HG02870 (cell line): ENCODE measurements around the gene KCTD17.

Experiments used
- ATAC-seq: cut with Tn5 transposase; IDR thresholded peaks from one replicate; pipeline ENCODE4 v1.9.1; 2021; ENCODE audit warnings: mild to moderate bottlenecking, moderate library complexity; ENCODE audit not compliant: unreplicated experiment

KCTD17 gene

GRCh38 chr22:37075822-37076433 is 24.4 kb downstream of the KCTD17 start:
- no peak for ATAC-seq

GRCh38 chr22:37077802-37078448 is 26.4 kb downstream of the KCTD17 start:
- no peak for ATAC-seq

- ATAC-seq: no peak
Measured at GRCh38 chr22:37079158-37079557, 27.6 kb downstream of the KCTD17 start.

DNA sequence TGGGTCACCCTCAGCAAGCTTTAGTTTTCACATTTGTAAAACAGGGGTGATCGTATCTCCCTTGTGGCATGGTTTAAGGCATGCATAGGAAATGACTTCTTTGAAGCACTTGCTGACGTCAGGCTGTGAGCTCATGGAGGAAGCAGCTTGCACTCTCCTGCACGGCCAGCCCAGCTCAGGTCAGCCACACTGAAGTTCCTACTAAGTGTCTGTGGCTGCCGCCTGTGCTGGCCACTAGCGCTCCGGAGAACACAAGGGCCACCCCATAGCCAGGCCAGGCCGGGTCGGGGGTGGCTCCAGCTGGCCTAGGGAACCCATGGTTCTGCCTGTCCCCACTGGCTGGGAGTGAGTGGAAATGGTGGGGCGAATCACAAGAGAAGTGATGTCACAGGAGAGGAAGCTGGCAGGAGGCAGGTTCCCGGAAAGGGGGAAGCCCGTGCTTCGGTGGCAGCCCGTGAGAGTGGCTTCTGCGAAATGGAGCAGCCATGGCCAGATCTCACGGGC is 28.2 kb downstream of the KCTD17 start:
- ATAC-seq: no peak

GRCh38 chr22:37080438-37080837 is 28.9 kb downstream of the KCTD17 start:
- no peak for ATAC-seq

DNA sequence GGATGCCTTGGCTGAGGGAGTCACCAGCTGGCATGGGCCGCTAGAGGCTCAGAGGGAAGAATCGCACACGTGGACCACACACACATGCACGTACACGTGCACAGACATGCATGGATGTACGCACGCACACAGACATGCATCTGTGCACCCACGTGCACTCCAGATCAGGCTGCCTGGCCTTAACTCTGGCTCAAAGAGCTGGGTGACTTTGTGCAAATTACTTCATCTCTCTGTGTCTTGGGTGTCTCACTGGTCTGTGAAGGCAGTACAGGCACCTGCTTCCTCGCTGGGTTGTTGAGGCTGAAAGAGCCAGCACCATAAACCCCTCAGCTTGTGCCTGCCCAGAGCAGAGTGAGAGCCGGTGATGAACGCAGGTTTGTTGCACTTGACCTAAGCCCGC is 29.3 kb downstream of the KCTD17 start:
- ATAC-seq: no peak

GRCh38 chr22:37082251-37082873 is 30.8 kb downstream of the KCTD17 start:
- no peak for ATAC-seq

- ATAC-seq: no peak
Measured at GRCh38 chr22:37083914-37084313, 32.4 kb downstream of the KCTD17 start.

- no peak for ATAC-seq
Measured at GRCh38 chr22:37084385-37084784, 32.8 kb downstream of the KCTD17 start.

GRCh38 chr22:37086184-37086583 is 34.6 kb downstream of the KCTD17 start:
- no peak for ATAC-seq

GRCh38 chr22:37088108-37088605 is 36.6 kb downstream of the KCTD17 start:
- no peak for ATAC-seq

GRCh38 chr22:37088750-37089408 is 37.3 kb downstream of the KCTD17 start:
- no peak for ATAC-seq

- ATAC-seq: no peak
Measured at GRCh38 chr22:37089434-37089833, 37.9 kb downstream of the KCTD17 start.

DNA sequence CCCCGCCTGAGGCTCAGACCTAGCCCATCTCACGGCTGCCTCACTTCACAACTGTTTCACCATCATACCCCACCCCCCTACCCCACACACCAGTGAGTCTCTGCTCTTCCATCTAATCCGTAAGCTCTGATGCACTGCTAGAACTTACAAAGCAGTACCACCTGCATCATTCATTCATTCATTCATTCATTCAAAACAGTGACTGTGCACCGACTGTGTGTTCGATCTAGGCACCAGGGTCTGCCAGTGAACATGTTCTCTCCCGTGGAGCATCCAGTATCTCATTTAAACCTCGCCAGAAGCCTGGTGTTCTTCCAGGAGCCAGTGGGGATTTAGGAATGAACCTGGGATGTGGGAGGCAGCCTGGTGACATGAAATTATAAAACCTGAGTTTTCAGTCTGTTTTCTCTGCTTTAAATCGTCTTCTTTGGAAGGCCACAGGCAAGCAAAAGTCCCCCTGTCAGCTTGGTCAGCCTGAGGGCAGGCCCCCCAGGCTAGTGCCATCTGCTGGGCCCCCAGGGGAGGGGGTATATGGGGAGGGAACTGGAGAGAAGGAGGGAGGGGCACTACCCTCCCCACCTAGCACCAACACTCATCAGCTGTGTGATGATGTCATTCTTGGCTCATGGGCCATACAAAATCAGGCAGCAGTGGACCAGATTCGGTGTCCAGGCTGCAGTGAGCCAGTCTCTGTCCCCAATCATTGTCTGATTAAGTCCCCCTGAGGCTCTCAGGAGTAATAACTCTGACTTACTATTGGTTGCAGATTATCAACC is 39.6 kb downstream of the KCTD17 start:
- no peak for ATAC-seq

GRCh38 chr22:37091994-37092393 is 40.5 kb downstream of the KCTD17 start:
- no peak for ATAC-seq

DNA sequence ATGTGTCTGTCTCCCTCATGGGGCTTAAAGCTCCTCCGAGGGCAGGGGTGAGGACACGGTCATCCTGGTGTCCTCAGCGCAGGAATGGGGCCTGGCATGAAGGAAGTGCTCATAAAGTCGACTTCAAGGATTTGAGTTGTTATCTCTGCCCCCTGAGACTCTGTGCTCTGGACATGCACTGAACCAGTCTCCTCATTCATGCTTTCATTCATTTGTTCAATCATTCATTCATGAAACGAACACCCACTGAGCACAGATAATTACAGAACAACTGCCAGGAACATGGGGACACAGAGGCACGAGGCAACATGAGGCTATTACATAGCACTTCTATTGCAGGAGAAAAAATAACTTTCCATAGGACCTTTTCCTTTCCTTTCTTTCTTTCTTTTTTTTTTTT is 41.5 kb downstream of the KCTD17 start:
- ATAC-seq: no peak

DNA sequence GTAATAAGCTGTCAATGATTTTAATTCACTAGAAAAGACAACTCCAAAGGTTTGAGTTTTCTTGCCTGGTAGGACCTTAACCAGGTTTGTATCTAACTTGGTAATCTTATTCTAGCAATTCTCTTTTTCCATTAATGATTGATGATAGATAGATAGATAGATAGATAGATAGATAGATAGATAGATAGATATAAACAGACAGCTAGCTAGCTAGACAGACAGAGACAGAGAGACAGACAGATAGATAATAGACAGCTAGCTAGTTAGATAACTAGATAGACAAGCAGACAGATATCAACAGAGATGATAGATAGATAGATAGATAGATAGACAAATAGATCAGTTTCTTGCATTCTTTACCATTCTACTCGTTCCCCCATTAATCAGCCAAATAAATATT is 42.7 kb downstream of the KCTD17 start:
- no peak for ATAC-seq

DNA sequence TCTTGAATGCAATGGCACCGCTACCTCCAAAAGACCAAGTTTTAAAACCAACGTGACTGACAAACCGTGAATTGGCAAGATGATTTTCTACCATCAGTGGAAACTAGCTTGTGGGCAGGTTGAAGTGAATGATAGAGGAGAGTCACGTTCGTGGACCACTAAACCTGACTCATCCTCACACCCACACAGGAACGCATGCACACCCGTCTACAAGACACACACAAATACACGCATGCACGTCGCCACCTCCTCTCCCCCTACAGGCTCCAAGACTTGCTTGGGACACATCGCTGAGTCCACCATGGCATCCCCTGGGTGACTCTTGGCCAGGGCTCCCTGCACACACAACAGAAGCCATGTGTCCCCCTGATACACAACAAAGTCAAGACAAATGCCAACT is 43.6 kb downstream of the KCTD17 start:
- no peak for ATAC-seq

DNA sequence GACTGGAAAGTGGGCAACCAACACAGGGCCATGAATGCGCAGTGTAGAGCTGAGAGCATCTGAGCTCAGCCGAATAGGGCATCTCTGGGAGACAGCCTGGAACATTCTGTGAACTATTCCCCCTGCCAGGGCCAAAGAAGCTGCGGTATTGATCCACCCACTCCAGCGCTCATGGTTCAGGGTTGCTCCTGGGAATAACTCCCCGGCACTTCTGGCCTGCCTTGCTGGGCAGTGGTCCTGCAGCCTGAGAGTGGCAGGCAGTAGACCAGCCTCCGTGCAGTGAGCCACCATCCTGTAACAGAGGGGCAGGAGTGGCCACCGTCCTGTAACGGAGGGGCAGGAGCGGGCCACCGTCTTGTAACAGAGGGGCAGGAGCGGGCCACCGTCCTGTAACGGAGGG is 45.8 kb downstream of the KCTD17 start:
- no peak for ATAC-seq

GRCh38 chr22:37098976-37099591 is 47.5 kb downstream of the KCTD17 start:
- no peak for ATAC-seq
